Thyroid gland (tissue), 4 donors: Measurements from ENCODE around the gene KIF1B. TPM values are rescaled to one million over a fixed set of nuclear protein-coding genes. Genes with fewer than 3 reads are reported as not detected.

ENCODE experiments used
- DNase-seq, 2 donors: peaks; one replicate each; pipeline ENCODE4 v3.0.0-alpha.2; 2019
- H3K27ac ChIP-seq, 3 donors: fragments of 200-600 bp; sonication (generic); 1 replicate in 2 of 3; 2 replicates in 1 of 3; pipeline ENCODE4 v1.5.1; 2016 to 2019; ENCODE audit warnings: mild to moderate bottlenecking in 1 of 3, moderate library complexity in 1 of 3
- H3K27me3 ChIP-seq: fragments of 200-600 bp; sonication (generic); one replicate; pipeline ENCODE4 v1.5.1; 2019
- H3K36me3 ChIP-seq, 2 donors: fragments of 200-600 bp; sonication (generic); one replicate each; pipeline ENCODE4 v1.5.1; 2016 to 2019
- H3K4me1 ChIP-seq, 2 donors: fragments of 200-600 bp; sonication (generic); one replicate each; pipeline ENCODE4 v1.5.1; 2017 to 2019
- H3K4me3 ChIP-seq, 3 donors: fragments of 200-600 bp; sonication (generic); replicated peaks in 1 of 3; 1 replicate in 2 of 3; 2 replicates in 1 of 3; pipeline ENCODE4 v1.5.1; 2016; ENCODE audit warnings: mild to moderate bottlenecking in 1 of 3
- H3K9me3 ChIP-seq: fragments of 200-600 bp; sonication (generic); one replicate; pipeline ENCODE4 v1.5.1; 2017
- CTCF ChIP-seq, 6 experiments: fragments of 200-600 bp in 3 of 6; fragments of 450-650 bp in 3 of 6; sonication (generic) in 3 of 6; IDR thresholded peaks; one replicate each; pipeline ENCODE4 v1.5.1; 2016 to 2019; ENCODE audit warnings: antibody characterized with exemption in 6 of 6, mild to moderate bottlenecking in 2 of 6, inconsistent platforms in 1 of 6, moderate library complexity in 1 of 6
- POLR2A ChIP-seq, 2 donors: fragments of 450-650 bp; IDR thresholded peaks; one replicate each; pipeline ENCODE4 v1.6.1; 2017; ENCODE audit warnings: antibody characterized with exemption in 2 of 2, mild to moderate bottlenecking in 2 of 2, moderate library complexity in 1 of 2
- WGBS, 2 donors: methylation state at CpG; one replicate each; pipeline ENCODE4 v1.1.5; 2017; 5-methylcytosine and 5-hydroxymethylcytosine counted together
- intact Hi-C: fragments of 100-400 bp; cut with DNase I; formaldehyde crosslinking; loops from one replicate; pipeline ENCODE4 v1.15.1; 2023
- microRNA counts, 2 donors: library from miRNA; unstranded; fragments of <30 nt; microRNA quantifications; one replicate each; lab custom pipeline; 2016 to 2017
- microRNA-seq: library from miRNA; unstranded; fragments of <30 nt; microRNA quantifications from one replicate; pipeline ENCODE4, GENCODE V29; 2016
- small RNA-seq: library from RNA; depleted of rRNA; stranded (forward); fragments of <200 nt; gene quantifications from one replicate; pipeline ENCODE3, GENCODE V24; 2016
- total RNA-seq, 4 donors: library from RNA; depleted of rRNA; stranded (reverse); fragments of >200 nt; gene quantifications; one replicate each; pipeline ENCODE4 v1.2.3, GENCODE V29; 2016

KIF1B gene
- total RNA-seq, 4 donors from 2014 or later = 51.7 to 70.5 (median 53.5) TPM

DNA sequence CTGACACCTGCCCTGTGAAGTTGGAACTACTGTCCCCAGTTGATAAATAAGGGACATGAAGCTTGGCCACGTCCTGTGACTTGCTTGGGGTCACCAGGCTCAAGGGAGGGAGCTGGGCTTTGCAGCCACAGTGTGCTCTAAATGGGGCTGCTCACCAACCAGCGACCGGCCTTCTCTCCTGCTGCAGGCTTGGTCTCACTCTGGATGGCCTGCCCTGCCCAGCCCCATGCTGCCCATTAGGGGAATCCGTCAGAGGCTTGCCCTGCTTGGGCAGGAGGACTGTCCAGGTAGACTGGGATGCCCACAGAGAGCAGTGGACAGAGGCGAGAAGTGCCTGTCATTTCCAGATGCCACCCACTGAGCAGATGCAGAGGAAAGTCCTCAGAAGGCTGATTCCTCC is 218.6 kb downstream of the KIF1B start:
- no peak overlapping the region for H3K27ac ChIP-seq
- intact Hi-C loops = loop anchor here (5.0 kb wide), 1 partner anchor 52 kb away; no protein-coding TSS in a partner anchor
- no peak for TF ChIP-seq POLR2A (IDR thresholded peaks at IDR 0.05)
- TF ChIP-seq CTCF (IDR thresholded peaks at IDR 0.05) = no peak
- DNase-seq = no peak
- H3K4me1 ChIP-seq = peaks cover 8% of the 10 kb centered on the region in 2 donors
- WGBS, 2 donors = 63 to 95% methylated on average over 2 to 4 of the region's 5 CpGs
- no peak overlapping the region for H3K4me3 ChIP-seq
- no peaks in the 10 kb centered on the region for H3K36me3 ChIP-seq
- H3K9me3 ChIP-seq = no peaks in the 10 kb centered on the region
- no peaks in the 10 kb centered on the region for H3K27me3 ChIP-seq

DNA sequence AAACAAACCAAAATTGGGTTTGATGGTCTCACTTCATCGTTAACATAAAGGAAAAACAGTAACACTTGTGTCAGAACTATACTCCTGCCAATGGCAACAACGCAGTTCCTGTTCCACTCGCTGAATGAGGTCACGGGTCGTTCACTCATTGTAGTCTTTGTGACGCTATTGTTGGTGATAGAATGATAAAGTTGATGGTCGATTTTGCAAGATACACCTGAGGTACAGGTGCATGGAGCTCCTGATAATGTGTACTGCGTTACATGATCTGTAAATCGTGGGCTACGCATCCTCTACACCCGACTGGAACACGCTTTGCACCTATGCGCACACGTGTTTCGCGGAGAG is 219.5 kb downstream of the KIF1B start:
- no peaks in the 10 kb centered on the region for H3K36me3 ChIP-seq
- WGBS, 2 donors = 29 to 32% methylated on average over 10 to 16 of the region's 16 CpGs
- H3K27me3 ChIP-seq = no peaks in the 10 kb centered on the region
- H3K4me3 ChIP-seq = peak overlapping the region in 1 of 3 donors; percentile 45
- DNase-seq = peak in 1 of 2 donors; percentile 13
- TF ChIP-seq CTCF (IDR thresholded peaks at IDR 0.05) (no peak), POLR2A (IDR thresholded peaks at IDR 0.05) (no peak)
- H3K4me1 ChIP-seq = peaks cover 8% of the 10 kb centered on the region in 2 donors
- H3K9me3 ChIP-seq = no peaks in the 10 kb centered on the region
- H3K27ac ChIP-seq = peak overlapping the region in 1 of 3 donors; percentile 25
- intact Hi-C loops = loop anchor here (5.0 kb wide), 2 partner anchors 53 to 62 kb away; no protein-coding TSS in a partner anchor

- intact Hi-C loops = loop anchor here (5.0 kb wide), 1 partner anchor 62 kb away; no protein-coding TSS in a partner anchor
- 0% methylated on average over 4 to 43 of the region's 95 CpGs for WGBS, 2 donors
- DNase-seq = peak; percentile 89 to 90
- Histone ChIP-seq H3K27ac (peak within 1 kb of the TSS in 1 of 3 donors; percentile 25), H3K4me3 (peak within 1 kb of the TSS; percentile 28 to 45 (median 35)), H3K27me3 (no peaks in the 10 kb centered on the region), H3K36me3 (no peaks in the 10 kb centered on the region), H3K9me3 (no peaks in the 10 kb centered on the region), H3K4me1 (peaks cover 8% of the 10 kb centered on the region in 2 donors)
- peak; percentile 73 to 99 (median 95) for TF ChIP-seq CTCF (IDR thresholded peaks at IDR 0.05)
- peak in 1 of 2 donors; percentile 63 for TF ChIP-seq POLR2A (IDR thresholded peaks at IDR 0.05)
Observed at GRCh38 chr1:10430216-10431069, 220.1 kb downstream of the KIF1B start, which contains the start of gene CENPS. TSS of gene CENPS (plus strand) at chr1:10430433. CDS start at chr1:10430518, 85 bp downstream.

MicroRNAs within 50 kb of the gene (microRNA counts, 767-probe panel; counts per million panel counts)
- 0 counts per million in 2 donors for microRNA hsa-miR-1273d (lab: Ali Mortazavi, UCI)

Small RNA genes within 50 kb of the gene (microRNA-seq; reads per million reads assigned to microRNA genes)
- gene MIR1273D = not detected

Small RNA genes within 50 kb of the gene (small RNA-seq; reads per million reads assigned to genes)
- gene MIR1273D = not detected
- not detected for gene RNU6-37P
- not detected for gene RNU6-828P

Other genes with a start within 250 kb of the KIF1B start
- gene RBP7, start 213.3 kb upstream of the KIF1B start, total RNA-seq = 10 to 100 TPM in 3 of 4 donors, 1 to 10 TPM in 1; 7.2 to 39.8 (median 32.8) TPM
- gene UBE4B, start 177.6 kb upstream of the KIF1B start, total RNA-seq = 10 to 100 TPM; 64.0 to 89.0 (median 71.0) TPM
- gene PGD, start 188.5 kb downstream of the KIF1B start, total RNA-seq = 100 to 1,000 TPM; 153 to 357 (median 196) TPM
- gene CENPS, start 219.9 kb downstream of the KIF1B start, total RNA-seq = 10 to 100 TPM in 2 of 4 donors, 1 to 10 TPM in 2; 5.8 to 22.4 (median 11.4) TPM
- under 1 TPM in 2 of 4 donors, not detected in 2; 0.54 to 0.89 TPM for gene CORT, start 239.5 kb downstream of the KIF1B start, total RNA-seq